ENCODE measurements around the gene COL6A1. TPM values are rescaled to one million over a fixed set of nuclear protein-coding genes. Genes with fewer than 3 reads are reported as not detected.

COL6A1 gene
- total RNA-seq, 1 donor from 2014 or later = 611 TPM

GRCh38 chr21:45940091-45940490 is 41.5 kb upstream of the COL6A1 start:
- H3K9me3 Mint-ChIP-seq = no peaks in the 10 kb centered on the region
- peaks cover 7% of the 10 kb centered on the region for H3K4me1 Mint-ChIP-seq
- DNase-seq (ENCODE audit: low spot score in 2 of 2, unreplicated experiment in 2 of 2) = no peak
- no peak overlapping the region for H3K4me3 Mint-ChIP-seq
- peaks cover 10% of the 10 kb centered on the region for H3K27me3 Mint-ChIP-seq (ENCODE audit: low read depth)
- H3K27ac Mint-ChIP-seq = no peak overlapping the region
- H3K36me3 Mint-ChIP-seq = no peaks in the 10 kb centered on the region
- no peak for TF ChIP-seq CTCF (IDR thresholded peaks at IDR 0.05; ENCODE audit: unreplicated experiment)

- Mint-ChIP-seq H3K27ac (no peak overlapping the region), H3K4me3 (no peak overlapping the region), H3K4me1 (peaks cover 7% of the 10 kb centered on the region), H3K27me3 (ENCODE audit: low read depth) (peaks cover 10% of the 10 kb centered on the region), H3K36me3 (no peaks in the 10 kb centered on the region), H3K9me3 (no peaks in the 10 kb centered on the region)
- TF ChIP-seq CTCF (IDR thresholded peaks at IDR 0.05; ENCODE audit: unreplicated experiment) = no peak
- DNase-seq (ENCODE audit: low spot score in 2 of 2, unreplicated experiment in 2 of 2) = no peak
These were observed 40.8 kb upstream of the COL6A1 start for GRCh38 chr21:45940621-45941337.

GRCh38 chr21:45941338-45941710 is 40.2 kb upstream of the COL6A1 start:
- Mint-ChIP-seq H3K4me1 (peaks cover 7% of the 10 kb centered on the region), H3K27me3 (ENCODE audit: low read depth) (peaks cover 8% of the 10 kb centered on the region), H3K27ac (no peak overlapping the region), H3K4me3 (no peak overlapping the region), H3K36me3 (no peaks in the 10 kb centered on the region), H3K9me3 (no peaks in the 10 kb centered on the region)
- DNase-seq (ENCODE audit: low spot score in 2 of 2, unreplicated experiment in 2 of 2) = no peak
- no peak for TF ChIP-seq CTCF (IDR thresholded peaks at IDR 0.05; ENCODE audit: unreplicated experiment)

GRCh38 chr21:45941717-45942546 is 39.6 kb upstream of the COL6A1 start:
- Mint-ChIP-seq H3K4me3 (no peak overlapping the region), H3K9me3 (no peaks in the 10 kb centered on the region), H3K4me1 (peaks cover 7% of the 10 kb centered on the region), H3K27me3 (ENCODE audit: low read depth) (peaks cover 8% of the 10 kb centered on the region), H3K27ac (no peak overlapping the region), H3K36me3 (no peaks in the 10 kb centered on the region)
- DNase-seq (ENCODE audit: low spot score in 2 of 2, unreplicated experiment in 2 of 2) = no peak
- no peak for TF ChIP-seq CTCF (IDR thresholded peaks at IDR 0.05; ENCODE audit: unreplicated experiment)

- H3K4me3 Mint-ChIP-seq = no peak overlapping the region
- no peak for TF ChIP-seq CTCF (IDR thresholded peaks at IDR 0.05; ENCODE audit: unreplicated experiment)
- peaks cover 7% of the 10 kb centered on the region for H3K4me1 Mint-ChIP-seq
- H3K9me3 Mint-ChIP-seq = no peaks in the 10 kb centered on the region
- no peaks in the 10 kb centered on the region for H3K36me3 Mint-ChIP-seq
- H3K27me3 Mint-ChIP-seq (ENCODE audit: low read depth) = no peaks in the 10 kb centered on the region
- no peak overlapping the region for H3K27ac Mint-ChIP-seq
- DNase-seq (ENCODE audit: low spot score in 2 of 2, unreplicated experiment in 2 of 2) = no peak
These were observed 38.6 kb upstream of the COL6A1 start for GRCh38 chr21:45942755-45943629.

Data from mesothelial cell of epicardium (in vitro differentiated cells).